Islet precursor cell (in vitro differentiated cells): ENCODE results near the gene GGT7.
"Not testable (repeated sequence)": the region's sequence is repeated elsewhere in the genome, so short reads cannot be mapped to it uniquely, and the experiment has no call there.

ENCODE experiments used
- DNase-seq: peaks from one replicate; pipeline ENCODE4 v3.0.0-alpha.2; 2018

Gene GGT7

GRCh38 chr20:34834459-34834893, 38.2 kb downstream of the GGT7 start:
- DNase-seq, result no peak

- no peak for DNase-seq
Observed at GRCh38 chr20:34831936-34832335, 40.7 kb downstream of the GGT7 start.

- no peak for DNase-seq
Observed at GRCh38 chr20:34829191-34829590, 43.5 kb downstream of the GGT7 start.

- peak; percentile 84 for DNase-seq
Observed at GRCh38 chr20:34825530-34826362, 46.9 kb downstream of the GGT7 start, which contains the start of gene NCOA6. TSS of gene NCOA6 (minus strand) at chr20:34825651. CDS start at chr20:34782355, 43,296 bp downstream.

GRCh38 chr20:34824806-34825529, 47.7 kb downstream of the GGT7 start:
- DNase-seq, result peak; percentile 70

GRCh38 chr20:34824452-34824805, 48.2 kb downstream of the GGT7 start:
- peak; percentile 83 for DNase-seq

GRCh38 chr20:34824026-34824425, 48.6 kb downstream of the GGT7 start:
- DNase-seq, result no peak

GRCh38 chr20:34820805-34821578, 51.7 kb downstream of the GGT7 start:
- DNase-seq, result no peak

GRCh38 chr20:34817801-34818200, 54.9 kb downstream of the GGT7 start:
- DNase-seq, result no peak

GRCh38 chr20:34817072-34817471, 55.6 kb downstream of the GGT7 start:
- DNase-seq, result no peak

GRCh38 chr20:34815636-34816035, 57.0 kb downstream of the GGT7 start:
- no peak for DNase-seq

- no peak for DNase-seq
Observed at GRCh38 chr20:34808583-34808982, 64.1 kb downstream of the GGT7 start.

GRCh38 chr20:34807944-34808465, 64.7 kb downstream of the GGT7 start:
- DNase-seq, result not testable (repeated sequence)

- no peak for DNase-seq
Observed at GRCh38 chr20:34806255-34806654, 66.4 kb downstream of the GGT7 start.

- DNase-seq, result no peak
Observed at GRCh38 chr20:34798871-34799270, 73.8 kb downstream of the GGT7 start.

- no peak for DNase-seq
Observed at GRCh38 chr20:34798328-34798727, 74.3 kb downstream of the GGT7 start.

GRCh38 chr20:34797012-34797995, 75.4 kb downstream of the GGT7 start:
- no peak for DNase-seq
